Adipose tissue (tissue), 3 donors: ENCODE data around the gene SLC2A8. TPM values are rescaled to one million over a fixed set of nuclear protein-coding genes. Genes with fewer than 3 reads are reported as not detected.

Experiments
- H3K27ac ChIP-seq: one replicate; pipeline ENCODE4 v1.5.1; 2013; ENCODE audit warnings: low read depth, low read length
- WGBS, 3 donors: extraction: QIAGEN DNeasy Blood & Tissue Kit; methylation state at CpG; one replicate each; pipeline ENCODE4 v1.1.7; 2013; 5-methylcytosine and 5-hydroxymethylcytosine counted together
- polyA plus RNA-seq, 3 donors: library from polyadenylated mRNA; stranded (reverse); fragments of 200-250 nt; gene quantifications; one replicate each; pipeline ENCODE4 v1.2.3, GENCODE V29; 2013
- donor health status: healthy with polysubstance abuse.
- donor health status: Bipolar disorder and iron deficiency.
- donor health status: healthy.

The SLC2A8 gene
- polyA plus RNA-seq, 3 donors, result 9.7 to 16.3 (median 15.2) TPM

DNA sequence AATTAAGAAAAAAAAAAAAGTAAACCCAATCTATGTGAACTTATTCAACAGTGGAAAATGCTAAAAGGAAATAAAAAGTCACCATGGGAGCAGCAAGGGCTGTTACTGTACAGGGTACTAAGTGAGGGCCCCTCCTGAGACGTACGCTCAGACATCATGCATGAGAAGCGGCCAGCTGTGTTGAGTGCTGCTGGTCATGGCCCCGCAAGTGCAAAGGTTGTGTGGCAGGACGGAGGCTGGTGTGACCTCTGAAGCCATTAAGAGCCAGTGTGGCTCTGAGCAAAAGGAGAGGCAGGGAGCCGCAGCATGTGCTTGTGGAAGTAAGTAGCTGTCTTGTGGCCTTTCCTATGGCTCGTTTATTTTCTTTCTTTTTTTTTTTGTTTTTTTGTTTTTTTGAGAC is 24.1 kb downstream of the SLC2A8 start:
- WGBS, 3 donors, result 58 to 95% (median 87%) methylated on average over 6 to 7 of the region's 7 CpGs
- H3K27ac ChIP-seq, result no peak overlapping the region

DNA sequence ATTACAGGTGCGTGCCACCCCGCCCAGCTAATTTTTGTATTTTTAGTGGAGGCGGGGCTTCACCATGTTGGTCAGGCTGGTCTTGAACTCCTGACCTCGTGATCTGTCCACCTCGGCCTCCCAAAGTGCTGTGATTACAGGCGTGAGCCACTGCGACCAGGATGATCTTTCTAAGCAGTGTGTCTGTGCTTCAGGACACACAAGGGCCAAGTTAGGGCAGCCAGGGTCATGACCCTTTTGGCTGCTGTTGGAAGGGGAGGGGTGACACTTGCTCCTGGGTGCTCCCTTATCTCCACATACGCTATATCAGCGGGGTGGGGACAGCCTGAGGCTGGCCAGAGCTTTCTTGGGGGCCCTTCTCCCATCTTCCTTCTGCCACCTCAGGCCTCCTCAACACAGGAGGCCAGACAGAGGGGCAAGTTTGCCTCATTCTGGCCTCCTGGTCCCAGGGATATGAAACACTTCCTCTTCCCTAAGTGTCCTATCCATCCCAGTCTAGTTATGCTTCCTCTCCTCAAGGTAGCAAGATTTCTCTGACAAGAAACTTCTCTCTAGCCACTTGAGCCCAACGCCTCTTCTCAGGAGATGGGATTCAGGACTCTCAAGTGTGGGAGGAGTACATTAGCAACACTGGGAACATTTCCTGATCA is 25.3 kb downstream of the SLC2A8 start:
- 85 to 91% (median 88%) methylated on average over 10 of the region's 10 CpGs for WGBS, 3 donors
- no peak overlapping the region for H3K27ac ChIP-seq

GRCh38 chr9:127422787-127423186 is 25.8 kb downstream of the SLC2A8 start:
- no peak overlapping the region for H3K27ac ChIP-seq
- 42 to 60% (median 59%) methylated on average over 6 of the region's 6 CpGs for WGBS, 3 donors

- no peak overlapping the region for H3K27ac ChIP-seq
- WGBS, 3 donors, result 1% methylated on average over 9 of the region's 9 CpGs
Observed at GRCh38 chr9:127423476-127423933, 26.5 kb downstream of the SLC2A8 start.

DNA sequence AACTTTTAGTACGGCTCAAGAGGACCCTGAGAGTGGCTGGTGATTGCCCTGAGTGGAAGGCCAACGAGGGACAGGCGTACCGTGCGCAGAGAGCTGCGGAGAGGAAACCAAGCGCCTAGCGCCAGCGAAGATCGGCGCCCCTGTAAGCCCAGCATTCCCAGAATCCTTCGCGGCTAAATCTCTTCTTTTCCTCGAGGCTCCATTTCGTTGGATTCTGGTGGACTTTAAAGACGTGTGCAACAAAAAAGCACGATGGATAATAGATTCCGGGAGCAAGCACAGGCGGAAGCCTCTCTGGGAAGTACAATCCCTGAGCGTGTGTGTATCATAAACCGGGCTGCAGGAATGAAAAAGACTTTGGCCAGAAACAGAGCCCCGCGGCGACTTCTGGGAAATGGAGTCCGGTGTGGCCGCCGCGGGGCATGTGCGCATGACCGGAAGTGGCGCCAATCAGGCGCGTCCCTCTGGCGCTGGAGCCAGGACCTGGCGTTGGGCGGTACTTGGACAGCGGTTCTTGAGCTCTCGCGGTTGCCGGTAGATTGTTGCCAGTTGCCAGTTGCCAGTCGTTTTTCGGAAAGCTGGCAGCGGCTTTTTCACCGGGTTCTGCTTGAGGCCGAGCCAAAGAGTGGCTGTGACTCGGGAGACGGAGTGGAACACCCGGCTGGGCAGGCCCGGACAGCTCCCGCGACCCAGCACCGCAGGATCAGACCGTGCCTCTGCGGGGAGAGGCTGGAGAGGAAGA is 27.1 kb downstream of the SLC2A8 start, which contains the start of gene ZNF79:
ZNF79 (plus strand) TSS at position 449 of the 742 bp plus-strand sequence. CDS start 406 bp downstream, outside the sequence.
- WGBS, 3 donors, result 0% methylated on average over 52 to 54 of the region's 54 CpGs
- no peak within 1 kb of the TSS for H3K27ac ChIP-seq

- H3K27ac ChIP-seq, result no peak overlapping the region
- 0 to 1% (median 0%) methylated on average over 13 of the region's 13 CpGs for whole genome bisulfite sequencing, 3 donors
Observed at GRCh38 chr9:127424676-127424999, 27.7 kb downstream of the SLC2A8 start.

GRCh38 chr9:127426756-127427155 is 29.8 kb downstream of the SLC2A8 start:
- 88 to 91% (median 90%) methylated on average over 2 of the region's 2 CpGs for WGBS, 3 donors
- H3K27ac ChIP-seq, result no peak overlapping the region

DNA sequence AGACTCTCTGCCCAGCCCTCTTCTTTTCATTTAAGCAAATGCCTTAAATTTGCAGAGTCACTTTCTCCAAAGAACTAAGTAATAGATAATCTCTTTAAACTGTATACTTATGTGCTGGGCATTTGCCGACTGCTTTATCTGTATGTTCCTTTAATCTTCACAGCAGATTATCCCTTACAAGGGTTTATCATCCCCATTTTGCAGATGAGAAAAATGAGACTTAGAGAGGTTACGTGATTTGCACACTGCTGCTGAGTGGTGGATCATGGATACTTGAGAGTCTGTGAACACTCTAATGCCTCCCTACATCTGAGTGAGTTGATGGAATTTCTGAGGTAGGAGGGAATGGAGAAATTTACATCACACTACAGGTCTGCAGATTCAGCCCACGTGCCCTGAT is 31.4 kb downstream of the SLC2A8 start:
- H3K27ac ChIP-seq, result no peak overlapping the region
- WGBS, 3 donors, result 86 to 95% (median 92%) methylated on average over 3 of the region's 3 CpGs

- no peak overlapping the region for H3K27ac ChIP-seq
- WGBS, 3 donors, result 94 to 96% (median 96%) methylated on average over 8 of the region's 8 CpGs
Observed at GRCh38 chr9:127430415-127430814, 33.4 kb downstream of the SLC2A8 start.

DNA sequence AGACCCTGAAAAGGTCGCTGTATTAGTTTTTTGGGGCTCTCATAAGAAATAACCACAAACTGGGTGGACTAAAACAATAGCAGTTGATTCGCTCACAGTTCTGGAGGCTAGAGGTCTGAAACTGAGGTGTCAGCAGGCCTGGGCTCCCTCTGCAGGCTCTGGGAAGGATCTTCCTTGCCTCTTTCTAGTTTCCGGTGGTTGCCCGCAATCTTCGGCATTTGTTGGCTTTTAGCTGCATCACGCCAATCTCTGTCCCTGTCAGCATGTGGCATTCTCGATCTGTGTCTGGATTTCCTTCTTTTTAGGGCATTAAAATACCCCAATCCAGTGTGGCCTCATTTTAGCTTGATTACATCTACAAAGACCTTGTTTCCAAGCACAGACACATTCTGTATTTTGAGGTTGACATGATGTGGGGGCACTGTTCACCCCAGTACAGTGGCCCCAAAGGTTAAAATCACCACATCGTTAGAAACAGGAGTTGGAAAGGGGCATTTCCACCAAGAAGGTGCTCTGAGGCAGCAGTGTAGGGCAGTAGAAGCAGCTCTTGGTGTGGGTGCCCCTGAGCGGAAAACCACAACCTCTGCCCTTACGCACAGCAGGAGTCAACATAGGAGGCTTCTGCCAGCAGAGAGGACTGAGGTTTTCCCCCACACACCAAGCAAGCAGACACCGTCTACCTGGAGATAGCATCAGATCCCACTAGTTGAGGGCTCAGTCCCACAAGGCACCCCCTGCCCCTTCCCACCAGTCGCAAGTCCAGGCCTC is 40.7 kb downstream of the SLC2A8 start:
- WGBS, 3 donors, result 80 to 87% (median 83%) methylated on average over 12 of the region's 12 CpGs
- H3K27ac ChIP-seq, result no peak overlapping the region

DNA sequence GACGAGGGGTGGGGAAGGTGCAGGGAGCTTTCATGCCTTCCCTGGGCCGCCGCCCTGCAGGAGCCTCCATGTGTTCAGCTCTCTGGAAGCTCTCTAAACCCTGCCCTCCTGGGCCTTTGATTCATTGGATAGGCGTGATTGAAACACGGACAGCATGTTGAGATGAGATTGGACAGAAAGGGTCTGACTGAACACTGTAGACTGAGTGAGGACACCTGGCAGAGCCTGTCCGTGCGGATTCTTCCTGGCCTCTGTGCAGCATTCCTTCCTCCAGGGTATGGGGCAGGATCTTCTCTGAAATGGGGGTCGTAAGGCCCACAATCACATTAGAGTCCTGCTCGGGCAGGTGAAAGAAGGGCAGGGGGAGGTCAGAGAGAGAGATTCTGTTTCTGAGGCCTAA is 41.4 kb downstream of the SLC2A8 start:
- no peak overlapping the region for H3K27ac ChIP-seq
- 94 to 96% (median 94%) methylated on average over 9 of the region's 9 CpGs for WGBS, 3 donors

GRCh38 chr9:127444283-127444920 is 47.4 kb downstream of the SLC2A8 start:
- no peak overlapping the region for H3K27ac ChIP-seq
- WGBS, 3 donors, result 88 to 96% (median 92%) methylated on average over 17 of the region's 17 CpGs

GRCh38 chr9:127444921-127445850 is 48.2 kb downstream of the SLC2A8 start:
- WGBS, 3 donors, result 88 to 93% (median 93%) methylated on average over 15 of the region's 15 CpGs
- H3K27ac ChIP-seq, result no peak overlapping the region

GRCh38 chr9:127445851-127446712 is 49.1 kb downstream of the SLC2A8 start:
- WGBS, 3 donors, result 75 to 87% (median 82%) methylated on average over 4 of the region's 4 CpGs
- H3K27ac ChIP-seq, result no peak overlapping the region

DNA sequence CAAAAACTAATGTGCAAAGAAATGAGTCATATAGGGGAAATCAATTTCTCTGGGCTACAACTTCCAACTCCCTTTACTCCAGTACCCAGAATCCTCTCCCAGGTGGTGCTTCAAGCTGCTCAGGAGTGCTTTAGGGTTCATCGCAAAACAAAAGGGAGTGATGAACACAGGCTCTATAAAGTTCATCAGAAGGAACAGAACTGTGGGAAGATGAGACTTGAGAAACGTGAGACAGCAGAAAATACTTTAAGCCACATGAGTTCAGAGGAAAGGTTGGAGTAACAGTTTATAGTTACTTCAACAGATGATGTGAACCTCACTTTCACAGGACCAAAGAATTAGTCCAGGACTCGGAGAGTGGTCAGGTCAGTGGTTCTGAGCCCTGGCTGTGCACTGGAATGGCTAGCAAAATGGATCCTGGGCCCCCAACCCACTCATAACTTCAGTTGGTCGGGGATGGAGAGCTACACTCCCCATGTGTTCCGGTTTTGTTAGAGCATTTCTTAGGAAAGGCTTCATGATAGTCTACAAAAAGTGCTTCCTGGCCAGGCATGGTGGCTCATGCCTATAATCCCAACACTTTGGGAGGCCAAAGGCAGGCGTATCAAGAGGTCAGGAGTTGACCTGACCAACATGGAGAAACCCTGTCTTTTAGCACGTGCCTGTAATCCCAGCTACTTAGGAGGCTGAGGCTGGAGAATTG is 49.9 kb downstream of the SLC2A8 start:
- WGBS, 3 donors, result 81 to 85% (median 82%) methylated on average over 7 of the region's 7 CpGs
- no peak overlapping the region for H3K27ac ChIP-seq

- no peak overlapping the region for H3K27ac ChIP-seq
- WGBS, 3 donors, result 67 to 84% (median 72%) methylated on average over 7 of the region's 7 CpGs
Observed at GRCh38 chr9:127447416-127448111, 50.6 kb downstream of the SLC2A8 start.
